ENCODE data around the gene POU2AF2. TPM values are rescaled to one million over a fixed set of nuclear protein-coding genes. Genes with fewer than 3 reads are reported as not detected.

The POU2AF2 gene
- total RNA-seq, 4 donors from 2014 or later: not detected

DNA sequence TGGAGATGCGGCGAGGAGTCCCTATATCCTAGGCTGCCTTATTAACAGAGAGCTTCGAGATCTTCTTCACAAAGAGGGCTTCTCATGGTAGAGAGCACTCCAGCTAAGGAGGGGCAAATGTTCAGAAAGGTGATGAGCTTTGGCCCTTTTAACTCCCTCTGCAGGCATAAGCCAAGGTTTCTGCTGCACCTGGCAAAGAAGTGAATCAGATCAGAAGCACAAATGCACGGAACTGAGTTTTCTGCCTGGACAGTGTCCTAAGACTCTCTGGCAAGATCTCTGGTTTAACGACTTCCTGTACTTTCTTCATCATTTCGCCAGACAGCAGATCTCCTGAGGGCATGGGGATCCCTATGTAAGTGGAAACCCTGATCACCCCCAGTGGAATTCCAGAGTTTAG, 90.0 kb downstream of the POU2AF2 start:
- TF ChIP-seq POLR2A (IDR thresholded peaks at IDR 0.05): no peak
- TF ChIP-seq, protein P1, sequence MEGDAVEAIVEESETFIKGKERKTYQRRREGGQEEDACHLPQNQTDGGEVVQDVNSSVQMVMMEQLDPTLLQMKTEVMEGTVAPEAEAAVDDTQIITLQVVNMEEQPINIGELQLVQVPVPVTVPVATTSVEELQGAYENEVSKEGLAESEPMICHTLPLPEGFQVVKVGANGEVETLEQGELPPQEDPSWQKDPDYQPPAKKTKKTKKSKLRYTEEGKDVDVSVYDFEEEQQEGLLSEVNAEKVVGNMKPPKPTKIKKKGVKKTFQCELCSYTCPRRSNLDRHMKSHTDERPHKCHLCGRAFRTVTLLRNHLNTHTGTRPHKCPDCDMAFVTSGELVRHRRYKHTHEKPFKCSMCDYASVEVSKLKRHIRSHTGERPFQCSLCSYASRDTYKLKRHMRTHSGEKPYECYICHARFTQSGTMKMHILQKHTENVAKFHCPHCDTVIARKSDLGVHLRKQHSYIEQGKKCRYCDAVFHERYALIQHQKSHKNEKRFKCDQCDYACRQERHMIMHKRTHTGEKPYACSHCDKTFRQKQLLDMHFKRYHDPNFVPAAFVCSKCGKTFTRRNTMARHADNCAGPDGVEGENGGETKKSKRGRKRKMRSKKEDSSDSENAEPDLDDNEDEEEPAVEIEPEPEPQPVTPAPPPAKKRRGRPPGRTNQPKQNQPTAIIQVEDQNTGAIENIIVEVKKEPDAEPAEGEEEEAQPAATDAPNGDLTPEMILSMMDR (IDR thresholded peaks at IDR 0.05): no peak
- 49 to 78% methylated on average over 6 of the region's 6 CpGs for WGBS, 2 donors
- intact Hi-C loops (cut with DNase I): no loop called here
- H3K36me3 ChIP-seq: no peaks in the 10 kb centered on the region
- H3K27me3 ChIP-seq: no peaks in the 10 kb centered on the region
- H3K27ac ChIP-seq: no peak overlapping the region
- DNase-seq: no peak
- H3K9me3 ChIP-seq: no peaks in the 10 kb centered on the region
- peaks cover 0 to 54% (median 25%) of the 10 kb centered on the region in 3 donors for H3K4me1 ChIP-seq
- H3K4me3 ChIP-seq: no peak overlapping the region

Other genes starting within 250 kb of the POU2AF2 start
- gene POU2AF3, start 52.8 kb downstream of the POU2AF2 start, total RNA-seq: 1 to 10 TPM; 1.3 to 4.1 (median 2.1) TPM
- 1 to 10 TPM in 2 of 4 donors, under 1 TPM in 1, not detected in 1; 0.57 to 2.2 (median 1.8) TPM for gene POU2AF1, start 133.6 kb downstream of the POU2AF2 start, total RNA-seq

Data from esophagus squamous epithelium (tissue), 5 donors.